Coronary artery (tissue), 2 donors: ENCODE results near the gene AKAP13.

Experiments
- DNase-seq: peaks from one replicate; pipeline ENCODE4 v3.0.0-alpha.2; 2017; ENCODE audit warnings: low spot score
- H3K27ac ChIP-seq, 2 donors: fragments of 200-600 bp; sonication (generic); one replicate each; pipeline ENCODE4 v1.5.1; 2016 to 2019
- H3K4me3 ChIP-seq: fragments of 200-600 bp; sonication (generic); 2 replicates; pipeline ENCODE4 v1.5.1; 2016; ENCODE audit warnings: mild to moderate bottlenecking, moderate library complexity
- CTCF ChIP-seq: fragments of 200-600 bp; sonication (generic); IDR thresholded peaks from one replicate; pipeline ENCODE4 v1.5.1; 2019; ENCODE audit warnings: antibody characterized with exemption

Gene AKAP13

GRCh38 chr15:85419161-85419560 is 38.8 kb downstream of the AKAP13 start:
- no peak overlapping the region for H3K4me3 ChIP-seq
- no peak for DNase-seq
- no peak overlapping the region for H3K27ac ChIP-seq
- no peak for TF ChIP-seq CTCF

GRCh38 chr15:85421116-85421925 is 40.9 kb downstream of the AKAP13 start:
- TF ChIP-seq CTCF = no peak
- DNase-seq = no peak
- no peak overlapping the region for H3K4me3 ChIP-seq
- no peak overlapping the region for H3K27ac ChIP-seq

GRCh38 chr15:85422607-85423006 is 42.2 kb downstream of the AKAP13 start:
- DNase-seq = no peak
- no peak for TF ChIP-seq CTCF
- no peak overlapping the region for H3K27ac ChIP-seq
- no peak overlapping the region for H3K4me3 ChIP-seq

- TF ChIP-seq CTCF = no peak
- Histone ChIP-seq H3K4me3 (no peak overlapping the region), H3K27ac (no peak overlapping the region)
- DNase-seq = no peak
Observed at GRCh38 chr15:85423256-85423655, 42.9 kb downstream of the AKAP13 start.

GRCh38 chr15:85424154-85424553 is 43.8 kb downstream of the AKAP13 start:
- TF ChIP-seq CTCF = no peak
- no peak overlapping the region for H3K4me3 ChIP-seq
- no peak for DNase-seq
- no peak overlapping the region for H3K27ac ChIP-seq

GRCh38 chr15:85426481-85426880 is 46.1 kb downstream of the AKAP13 start:
- H3K27ac ChIP-seq = no peak overlapping the region
- no peak for TF ChIP-seq CTCF
- no peak for DNase-seq
- H3K4me3 ChIP-seq = no peak overlapping the region

GRCh38 chr15:85427286-85428028 is 47.1 kb downstream of the AKAP13 start:
- Histone ChIP-seq H3K27ac (no peak overlapping the region), H3K4me3 (no peak overlapping the region)
- no peak for TF ChIP-seq CTCF
- no peak for DNase-seq
